HEK293 (cell line): ENCODE data around the gene TMEM267.

Experiments used
- KLF9 ChIP-seq: fragments of 450-650 bp; formaldehyde crosslinking; IDR thresholded peaks from 2 replicates; pipeline ENCODE4 v1.5.1; 2016; ENCODE audit warnings: missing biosample characterization, missing genetic modification characterization, low read depth
- SP7 ChIP-seq: fragments of 450-650 bp; formaldehyde crosslinking; IDR thresholded peaks from 2 replicates; pipeline ENCODE4 v1.5.1; 2016; ENCODE audit warnings: missing biosample characterization, missing genetic modification characterization
- ZNF248 ChIP-seq: fragments of 450-650 bp; formaldehyde crosslinking; IDR thresholded peaks from 2 replicates; pipeline ENCODE4 v1.5.1; 2017; ENCODE audit warnings: missing biosample characterization, missing genetic modification characterization
- ZNF266 ChIP-seq: fragments of 450-650 bp; formaldehyde crosslinking; IDR thresholded peaks from 2 replicates; pipeline ENCODE4 v1.5.1; 2016; ENCODE audit warnings: missing biosample characterization, missing genetic modification characterization, low read depth
- ZNF274 ChIP-seq, 2 experiments: fragments of 200-500 bp in 1 of 2; fragments of 450-650 bp in 1 of 2; sonication (Bioruptor generic) in 1 of 2; formaldehyde crosslinking in 1 of 2; IDR thresholded peaks; 2 replicates each; pipeline versions ENCODE4 v1.5.1 to v1.6.1; 2014 to 2016; ENCODE audit warnings: borderline replicate concordance in 1 of 2, inconsistent platforms in 1 of 2, low read length in 1 of 2, missing biosample characterization in 1 of 2, missing genetic modification characterization in 1 of 2
- TF ChIP-seq, protein P1 (sequence below): fragments of 450-650 bp; formaldehyde crosslinking; IDR thresholded peaks from 2 replicates; pipeline ENCODE4 v1.5.1; 2016; ENCODE audit warnings: missing biosample characterization, missing genetic modification characterization

DNA sequence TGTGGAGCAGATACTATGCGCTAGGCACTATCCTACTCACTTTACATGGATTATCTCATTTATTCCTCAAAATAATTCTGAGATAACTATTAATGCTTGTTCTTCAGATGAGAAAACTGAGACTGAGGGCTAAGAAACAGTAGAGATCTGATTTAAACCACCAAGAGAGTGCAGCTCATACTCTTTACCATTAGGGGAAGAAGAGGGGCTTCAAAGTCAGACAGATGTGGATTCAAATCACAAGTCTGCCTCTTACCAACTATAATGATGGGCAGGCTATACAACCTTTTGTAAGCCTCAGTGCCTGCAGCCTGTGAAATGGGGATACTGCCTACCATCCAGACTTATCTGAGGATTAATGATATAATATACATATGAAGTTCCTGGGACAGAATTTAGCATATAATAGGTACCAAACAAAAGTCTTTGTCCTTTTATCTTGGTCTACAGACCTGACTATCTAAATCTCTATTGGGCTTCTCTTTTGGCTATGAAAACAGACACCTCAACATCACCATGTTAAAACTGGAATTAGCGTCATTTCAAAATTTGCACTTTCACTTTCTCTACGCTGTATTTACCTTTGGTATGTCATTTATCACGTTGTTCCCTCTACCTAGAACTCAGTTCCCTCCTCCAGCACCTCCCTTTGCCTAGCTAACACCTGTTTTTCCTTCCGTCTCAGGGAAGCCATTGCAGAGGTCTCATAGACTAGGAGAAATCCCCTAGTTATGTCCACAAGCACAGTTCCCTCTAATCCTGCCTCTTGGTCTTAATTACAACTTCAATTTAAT, 13.8 kb upstream of the TMEM267 start:
- TF ChIP-seq, protein P1, sequence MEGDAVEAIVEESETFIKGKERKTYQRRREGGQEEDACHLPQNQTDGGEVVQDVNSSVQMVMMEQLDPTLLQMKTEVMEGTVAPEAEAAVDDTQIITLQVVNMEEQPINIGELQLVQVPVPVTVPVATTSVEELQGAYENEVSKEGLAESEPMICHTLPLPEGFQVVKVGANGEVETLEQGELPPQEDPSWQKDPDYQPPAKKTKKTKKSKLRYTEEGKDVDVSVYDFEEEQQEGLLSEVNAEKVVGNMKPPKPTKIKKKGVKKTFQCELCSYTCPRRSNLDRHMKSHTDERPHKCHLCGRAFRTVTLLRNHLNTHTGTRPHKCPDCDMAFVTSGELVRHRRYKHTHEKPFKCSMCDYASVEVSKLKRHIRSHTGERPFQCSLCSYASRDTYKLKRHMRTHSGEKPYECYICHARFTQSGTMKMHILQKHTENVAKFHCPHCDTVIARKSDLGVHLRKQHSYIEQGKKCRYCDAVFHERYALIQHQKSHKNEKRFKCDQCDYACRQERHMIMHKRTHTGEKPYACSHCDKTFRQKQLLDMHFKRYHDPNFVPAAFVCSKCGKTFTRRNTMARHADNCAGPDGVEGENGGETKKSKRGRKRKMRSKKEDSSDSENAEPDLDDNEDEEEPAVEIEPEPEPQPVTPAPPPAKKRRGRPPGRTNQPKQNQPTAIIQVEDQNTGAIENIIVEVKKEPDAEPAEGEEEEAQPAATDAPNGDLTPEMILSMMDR (tag by site-specific recombination): no peak
- TF ChIP-seq ZNF266 (tag by site-specific recombination) (no peak), ZNF248 (tag by site-specific recombination) (no peak), ZNF274 (IDR thresholded peaks at IDR 0.05; ENCODE audit: low read length) (no peak), ZNF274 (tag by site-specific recombination; IDR thresholded peaks at IDR 0.05; ENCODE audit: borderline replicate concordance) (no peak), SP7 (tag by site-specific recombination) (no peak), KLF9 (no peak)
